ENCODE results near the gene ITGBL1. TPM values are rescaled to one million over a fixed set of nuclear protein-coding genes. Genes with fewer than 3 reads are reported as not detected.

The ITGBL1 gene
- total RNA-seq, 6 experiments from 2014 or later: 92.4 to 114 (median 105) TPM

DNA sequence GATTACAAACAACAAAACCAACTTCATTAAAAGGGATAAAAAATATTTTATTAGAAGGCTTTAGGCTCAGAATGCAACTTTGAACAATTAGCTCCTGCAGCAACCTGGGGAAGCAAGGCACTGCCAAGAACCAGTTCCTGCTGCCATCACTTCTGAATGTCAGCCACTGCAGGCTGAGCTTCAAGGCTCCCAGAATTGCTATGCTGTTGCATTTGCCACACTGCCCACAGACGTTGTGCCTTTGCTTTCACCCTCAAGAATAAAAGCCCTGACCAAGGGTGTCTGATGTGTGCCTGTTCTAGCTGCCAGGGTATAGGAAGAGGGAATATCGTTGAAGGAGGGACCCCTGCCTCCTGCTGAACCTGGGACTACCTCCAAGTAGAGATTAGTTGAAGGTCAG is 238.4 kb downstream of the ITGBL1 start:
- no peak for DNase-seq
- TF ChIP-seq, protein P1, sequence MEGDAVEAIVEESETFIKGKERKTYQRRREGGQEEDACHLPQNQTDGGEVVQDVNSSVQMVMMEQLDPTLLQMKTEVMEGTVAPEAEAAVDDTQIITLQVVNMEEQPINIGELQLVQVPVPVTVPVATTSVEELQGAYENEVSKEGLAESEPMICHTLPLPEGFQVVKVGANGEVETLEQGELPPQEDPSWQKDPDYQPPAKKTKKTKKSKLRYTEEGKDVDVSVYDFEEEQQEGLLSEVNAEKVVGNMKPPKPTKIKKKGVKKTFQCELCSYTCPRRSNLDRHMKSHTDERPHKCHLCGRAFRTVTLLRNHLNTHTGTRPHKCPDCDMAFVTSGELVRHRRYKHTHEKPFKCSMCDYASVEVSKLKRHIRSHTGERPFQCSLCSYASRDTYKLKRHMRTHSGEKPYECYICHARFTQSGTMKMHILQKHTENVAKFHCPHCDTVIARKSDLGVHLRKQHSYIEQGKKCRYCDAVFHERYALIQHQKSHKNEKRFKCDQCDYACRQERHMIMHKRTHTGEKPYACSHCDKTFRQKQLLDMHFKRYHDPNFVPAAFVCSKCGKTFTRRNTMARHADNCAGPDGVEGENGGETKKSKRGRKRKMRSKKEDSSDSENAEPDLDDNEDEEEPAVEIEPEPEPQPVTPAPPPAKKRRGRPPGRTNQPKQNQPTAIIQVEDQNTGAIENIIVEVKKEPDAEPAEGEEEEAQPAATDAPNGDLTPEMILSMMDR (IDR thresholded peaks at IDR 0.05): no peak
- Mint-ChIP-seq H3K27me3 (ENCODE audit: insufficient read depth) (peaks cover 1% of the 10 kb centered on the region), H3K9me3 (no peaks in the 10 kb centered on the region), H3K4me1 (ENCODE audit: low read depth) (peaks cover 18% of the 10 kb centered on the region), H3K27ac (no peak overlapping the region), H3K36me3 (ENCODE audit: low read depth) (peaks cover 28% of the 10 kb centered on the region), H3K4me3 (no peak overlapping the region)

DNA sequence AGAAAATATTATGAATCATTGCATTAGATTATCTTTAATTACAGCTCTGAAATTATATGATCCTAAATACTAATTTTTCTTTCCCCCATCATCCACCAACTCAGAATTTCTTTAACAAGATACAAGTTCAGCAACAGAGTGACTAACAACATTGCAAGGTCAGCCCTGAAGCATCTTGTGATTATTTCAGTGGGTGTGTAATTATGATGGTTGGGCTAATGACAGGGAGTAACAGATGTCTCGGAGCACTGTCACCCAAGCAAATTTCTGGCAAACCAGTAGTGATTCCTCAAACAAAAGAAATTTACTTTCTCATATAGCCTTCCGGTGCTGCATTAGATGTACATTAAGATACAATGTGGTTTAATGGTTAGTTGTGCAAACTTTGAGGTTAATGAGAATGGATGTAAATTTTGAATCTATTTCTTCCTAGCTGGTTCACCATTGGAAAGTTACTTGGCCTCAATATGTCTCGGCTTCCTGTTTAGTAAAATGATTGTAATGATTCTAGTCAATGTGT is 238.9 kb downstream of the ITGBL1 start:
- peak overlapping the region; percentile 19; the same call in 1 of the 2 replicates for H3K27ac Mint-ChIP-seq
- H3K27me3 Mint-ChIP-seq (ENCODE audit: insufficient read depth): peaks cover 1% of the 10 kb centered on the region
- TF ChIP-seq, protein P1 (IDR thresholded peaks at IDR 0.05): no peak
- DNase-seq: peak; percentile 18
- H3K4me1 Mint-ChIP-seq (ENCODE audit: low read depth): peaks cover 18% of the 10 kb centered on the region
- no peak overlapping the region for H3K4me3 Mint-ChIP-seq
- no peaks in the 10 kb centered on the region for H3K9me3 Mint-ChIP-seq
- H3K36me3 Mint-ChIP-seq (ENCODE audit: low read depth): peaks cover 33% of the 10 kb centered on the region

DNA sequence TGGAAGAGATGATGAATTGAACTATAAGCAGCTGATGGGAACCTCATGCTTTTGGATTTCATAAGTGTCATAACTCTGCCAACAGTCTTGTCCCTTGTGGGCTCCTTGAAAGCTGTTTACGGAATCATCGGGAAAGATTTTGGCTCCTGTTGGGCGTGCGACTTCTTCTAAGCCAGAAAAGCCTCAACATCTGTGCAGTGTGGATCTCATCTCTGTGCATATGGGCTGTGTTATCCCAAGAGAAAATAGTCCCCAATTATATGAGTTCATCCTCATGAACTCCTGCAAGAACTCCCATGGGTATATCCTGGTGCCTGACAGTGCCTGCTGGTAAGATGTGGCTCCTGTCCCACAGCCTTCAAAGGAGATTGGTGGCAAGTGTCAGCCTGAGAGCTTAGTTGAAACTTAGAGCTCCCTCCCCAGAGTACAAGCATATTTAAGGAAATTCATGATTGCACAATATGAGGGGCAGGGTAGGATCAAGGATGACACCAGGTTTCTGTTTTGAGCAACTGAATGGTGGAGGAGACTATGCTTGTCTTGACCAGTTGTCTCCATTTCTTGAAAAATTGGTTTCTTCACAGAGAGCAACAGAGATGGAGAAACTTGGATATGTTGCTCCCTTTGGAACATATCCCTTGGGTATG is 243.5 kb downstream of the ITGBL1 start:
- Mint-ChIP-seq H3K27ac (no peak overlapping the region), H3K27me3 (ENCODE audit: insufficient read depth) (peaks cover 5% of the 10 kb centered on the region), H3K4me3 (no peak overlapping the region), H3K36me3 (ENCODE audit: low read depth) (peaks cover 51% of the 10 kb centered on the region), H3K4me1 (ENCODE audit: low read depth) (peaks cover 45% of the 10 kb centered on the region), H3K9me3 (no peaks in the 10 kb centered on the region)
- TF ChIP-seq, protein P1 (IDR thresholded peaks at IDR 0.05): no peak
- no peak for DNase-seq

DNA sequence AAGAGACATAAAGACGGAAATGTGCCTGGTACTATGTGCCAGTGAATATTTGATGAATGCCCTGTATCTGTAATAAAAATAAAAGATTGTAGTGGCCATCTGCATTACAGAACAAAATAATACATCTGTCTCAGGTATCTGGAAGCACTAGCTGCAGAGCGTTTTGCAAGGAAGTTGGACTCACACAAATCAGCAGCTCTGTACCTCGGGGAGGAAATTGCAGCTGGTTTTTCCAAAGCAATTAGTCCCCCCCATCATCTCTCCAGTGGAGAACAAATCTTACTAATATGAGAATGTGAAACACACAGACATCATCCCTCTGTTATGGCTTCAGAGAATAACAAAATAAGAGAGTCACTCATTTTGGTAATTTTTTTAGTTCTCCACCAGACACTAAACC is 245.3 kb downstream of the ITGBL1 start:
- Mint-ChIP-seq H3K4me1 (ENCODE audit: low read depth) (peaks cover 35% of the 10 kb centered on the region), H3K4me3 (no peak overlapping the region), H3K27ac (peak overlapping the region; percentile 49; the same call in 1 of the 2 replicates), H3K9me3 (no peaks in the 10 kb centered on the region), H3K27me3 (ENCODE audit: insufficient read depth) (peaks cover 5% of the 10 kb centered on the region), H3K36me3 (ENCODE audit: low read depth) (peaks cover 46% of the 10 kb centered on the region)
- TF ChIP-seq, protein P1 (IDR thresholded peaks at IDR 0.05): no peak
- DNase-seq: no peak

DNA sequence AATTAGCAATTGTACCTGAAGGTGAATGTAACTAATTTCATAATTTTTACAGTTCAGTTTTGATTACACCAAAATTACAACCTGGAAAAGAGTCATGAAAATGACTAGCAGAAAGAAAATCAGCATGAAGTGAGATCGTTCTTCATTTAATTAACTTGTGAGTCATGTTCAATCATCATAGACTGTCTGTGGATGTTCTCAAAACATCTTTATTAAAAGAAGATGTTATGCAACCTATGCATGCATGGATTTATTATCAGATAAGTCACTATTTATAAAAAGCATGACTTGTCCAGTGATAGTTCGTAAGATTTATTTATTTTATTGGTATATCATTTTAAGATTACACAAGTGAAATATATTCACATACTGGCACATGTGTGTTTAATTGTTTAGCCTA is 245.9 kb downstream of the ITGBL1 start:
- H3K27ac Mint-ChIP-seq: peak overlapping the region; percentile 57; the same call in 1 of the 2 replicates
- peaks cover 51% of the 10 kb centered on the region for H3K36me3 Mint-ChIP-seq (ENCODE audit: low read depth)
- peaks cover 40% of the 10 kb centered on the region for H3K4me1 Mint-ChIP-seq (ENCODE audit: low read depth)
- DNase-seq: peak; percentile 25
- H3K9me3 Mint-ChIP-seq: no peaks in the 10 kb centered on the region
- H3K4me3 Mint-ChIP-seq: no peak overlapping the region; the same call in 1 of the 2 replicates
- peaks cover 5% of the 10 kb centered on the region for H3K27me3 Mint-ChIP-seq (ENCODE audit: insufficient read depth)
- TF ChIP-seq, protein P1 (IDR thresholded peaks at IDR 0.05): no peak
